CD14-positive monocyte (primary cell): ENCODE results near the gene ATXN7L1. TPM values are rescaled to one million over a fixed set of nuclear protein-coding genes. Genes with fewer than 3 reads are reported as not detected.

Experiments
- DNase-seq, 3 donors: peaks; one replicate each; pipeline ENCODE4 v3.0.0-alpha.2; 2011 to 2022
- H2AFZ ChIP-seq: 2 replicates; pipeline ENCODE4 v1.6.0; 2012; ENCODE audit warnings: mild to moderate bottlenecking, low read depth, low read length, inconsistent platforms; ENCODE audit not compliant: insufficient read depth, poor library complexity, severe bottlenecking
- H3K27ac ChIP-seq, 2 donors: 1 replicate in 1 of 2; 2 replicates in 1 of 2; pipeline ENCODE4 v1.5.1; 2012 to 2013; ENCODE audit warnings: low read length in 2 of 2, control low read depth in 1 of 2, inconsistent platforms in 1 of 2, low read depth in 1 of 2, mild to moderate bottlenecking in 1 of 2
- H3K27me3 ChIP-seq, 2 donors: one replicate each; pipeline versions ENCODE4 v1.6.0 to v1.6.1; 2011 to 2013; ENCODE audit warnings: low read length in 2 of 2; ENCODE audit not compliant: control insufficient read depth in 2 of 2, insufficient read depth in 2 of 2
- H3K36me3 ChIP-seq, 2 donors: replicated peaks in 1 of 2; 1 replicate in 1 of 2; 2 replicates in 1 of 2; pipeline versions ENCODE4 v1.5.1 to v1.6.1; 2012 to 2013; ENCODE audit warnings: low read length in 2 of 2, control low read depth in 1 of 2, inconsistent platforms in 1 of 2, mild to moderate bottlenecking in 1 of 2; ENCODE audit not compliant: insufficient read depth in 2 of 2, control insufficient read depth in 1 of 2
- H3K4me1 ChIP-seq, 2 donors: 1 replicate in 1 of 2; 2 replicates in 1 of 2; pipeline versions ENCODE4 v1.5.1 to v1.6.1; 2012 to 2013; ENCODE audit warnings: low read length in 2 of 2, control low read depth in 1 of 2, inconsistent platforms in 1 of 2, mild to moderate bottlenecking in 1 of 2, moderate library complexity in 1 of 2; ENCODE audit not compliant: insufficient read depth in 2 of 2, control insufficient read depth in 1 of 2
- H3K4me2 ChIP-seq: replicated peaks from 2 replicates; pipeline ENCODE3; 2012; ENCODE audit warnings: low read length, moderate library complexity, mild to moderate bottlenecking; ENCODE audit not compliant: poor library complexity, severe bottlenecking; ENCODE audit errors: extremely low read depth
- H3K4me3 ChIP-seq, 3 experiments: fragments of 200-600 bp in 1 of 3; sonication (generic) in 1 of 3; replicated peaks in 1 of 3; 1 replicate in 2 of 3; 2 replicates in 1 of 3; pipeline ENCODE4 v1.5.1; 2011 to 2013; ENCODE audit warnings: low read length in 3 of 3, mild to moderate bottlenecking in 3 of 3, control low read depth in 2 of 3, low read depth in 2 of 3, inconsistent platforms in 1 of 3, moderate library complexity in 1 of 3
- H3K79me2 ChIP-seq: 2 replicates; pipeline ENCODE4 v1.6.0; 2012; ENCODE audit warnings: mild to moderate bottlenecking, control low read depth, inconsistent platforms, low read length, moderate library complexity; ENCODE audit not compliant: insufficient read depth
- H3K9ac ChIP-seq: 2 replicates; pipeline ENCODE4 v1.6.0; 2017; ENCODE audit warnings: low read length, mild to moderate bottlenecking; ENCODE audit not compliant: insufficient read depth, poor library complexity, severe bottlenecking
- H3K9me3 ChIP-seq, 2 donors: replicated peaks in 1 of 2; 1 replicate in 1 of 2; 2 replicates in 1 of 2; pipeline versions ENCODE4 v1.5.1 to v1.6.1; 2012 to 2013; ENCODE audit warnings: low read length in 2 of 2, control low read depth in 1 of 2; ENCODE audit not compliant: control insufficient read depth in 1 of 2, insufficient read depth in 1 of 2
- H4K20me1 ChIP-seq: 2 replicates; pipeline ENCODE4 v1.6.0; 2012; ENCODE audit warnings: mild to moderate bottlenecking, low read length, control low read depth, moderate library complexity; ENCODE audit not compliant: insufficient read depth
- H3K27ac Mint-ChIP-seq, 7 donors: one replicate each; pipeline ENCODE4 v1.8.0; 2020; ENCODE audit warnings: mild to moderate bottlenecking in 7 of 7, mixed read lengths in 7 of 7, moderate library complexity in 6 of 7, inconsistent platforms in 2 of 7
- H3K27me3 Mint-ChIP-seq, 3 donors: one replicate each; pipeline ENCODE4 v1.8.0; 2021 to 2022; ENCODE audit warnings: low read depth in 3 of 3, mild to moderate bottlenecking in 3 of 3, mixed read lengths in 3 of 3, moderate library complexity in 3 of 3, inconsistent platforms in 1 of 3
- H3K36me3 Mint-ChIP-seq, 2 donors: one replicate each; pipeline ENCODE4 v1.8.0; 2020; ENCODE audit warnings: mixed read lengths in 2 of 2, inconsistent platforms in 1 of 2, mild to moderate bottlenecking in 1 of 2
- H3K4me1 Mint-ChIP-seq: one replicate; pipeline ENCODE4 v1.8.0; 2020; ENCODE audit warnings: mild to moderate bottlenecking, mixed read lengths
- H3K4me3 Mint-ChIP-seq, 2 donors: one replicate each; pipeline ENCODE4 v1.8.0; 2020; ENCODE audit warnings: mild to moderate bottlenecking in 2 of 2, mixed read lengths in 2 of 2, moderate library complexity in 1 of 2
- H3K9me3 Mint-ChIP-seq, 7 donors: one replicate each; pipeline ENCODE4 v1.8.0; 2020 to 2022; ENCODE audit warnings: mixed read lengths in 7 of 7, mild to moderate bottlenecking in 6 of 7, moderate library complexity in 6 of 7, inconsistent platforms in 2 of 7
- CTCF ChIP-seq: fragments of 200-600 bp; IDR thresholded peaks from one replicate; pipeline ENCODE4 v1.8.0; 2022; ENCODE audit warnings: antibody characterized with exemption, mild to moderate bottlenecking
- WGBS: methylation state at CpG from one replicate; pipeline ENCODE4 v1.1.5; 2013; ENCODE audit warnings: missing lambda C conversion rate; ENCODE audit not compliant: insufficient coverage; 5-methylcytosine and 5-hydroxymethylcytosine counted together
- intact Hi-C, 2 donors: fragments of 100-400 bp; cut with micrococcal nuclease; formaldehyde crosslinking; loops; one replicate each; pipeline versions ENCODE4 v1.15.0 to v1.15.1; 2023
- polyA plus RNA-seq, 3 donors: library from polyadenylated mRNA; depleted of rRNA in 1 of 3; unstranded in 2 of 3; stranded (reverse) in 1 of 3; fragments of 300-500 nt in 2 of 3; fragments of >200 nt in 1 of 3; fragmentation: Illumina TruSeq in 2 of 3; gene quantifications; 1 replicate in 2 of 3; 2 replicates in 1 of 3; pipeline ENCODE4 v1.2.3, GENCODE V29; 2012 to 2021

Gene ATXN7L1
- polyA plus RNA-seq, 3 donors = 4.5 to 12.2 (median 11.2) TPM

- Histone ChIP-seq H3K27me3 (no peaks in the 10 kb centered on the region), H3K9me3 (no peaks in the 10 kb centered on the region), H3K27ac (no peak overlapping the region), H3K36me3 (peaks cover 0 to 2% of the 10 kb centered on the region in 2 donors), H2AFZ (no peak overlapping the region), H4K20me1 (no peaks in the 10 kb centered on the region), H3K79me2 (no peaks in the 10 kb centered on the region), H3K4me1 (peaks cover 13 to 15% of the 10 kb centered on the region in 2 donors), H3K4me3 (no peak overlapping the region), H3K9ac (no peak overlapping the region), H3K4me2 (no peak overlapping the region)
- no peak for TF ChIP-seq CTCF
- Mint-ChIP-seq H3K4me3 (no peak overlapping the region), H3K36me3 (peaks cover 6 to 10% of the 10 kb centered on the region in 2 donors), H3K27ac (no peak overlapping the region), H3K27me3 (peaks cover 0 to 2% (median 1%) of the 10 kb centered on the region in 3 donors), H3K9me3 (peaks cover 0 to 3% (median 0%) of the 10 kb centered on the region in 7 donors), H3K4me1 (peaks cover 16% of the 10 kb centered on the region)
- intact Hi-C loops = no loop called here
- DNase-seq = no peak
- 95% methylated on average over 4 of the region's 5 CpGs for WGBS
Observed at GRCh38 chr7:105721571-105722104, 154.8 kb downstream of the ATXN7L1 start.

GRCh38 chr7:105719919-105720318 is 156.5 kb downstream of the ATXN7L1 start:
- Mint-ChIP-seq H3K4me3 (no peak overlapping the region), H3K27ac (no peak overlapping the region), H3K9me3 (no peaks in the 10 kb centered on the region), H3K4me1 (peaks cover 16% of the 10 kb centered on the region), H3K36me3 (peaks cover 0 to 3% of the 10 kb centered on the region in 2 donors), H3K27me3 (peaks cover 0 to 2% (median 1%) of the 10 kb centered on the region in 3 donors)
- DNase-seq = no peak
- Histone ChIP-seq H4K20me1 (no peaks in the 10 kb centered on the region), H3K27ac (no peak overlapping the region), H3K9ac (no peak overlapping the region), H3K4me1 (peaks cover 13 to 15% of the 10 kb centered on the region in 2 donors), H3K9me3 (no peaks in the 10 kb centered on the region), H2AFZ (no peak overlapping the region), H3K4me3 (no peak overlapping the region), H3K27me3 (no peaks in the 10 kb centered on the region), H3K36me3 (no peaks in the 10 kb centered on the region), H3K4me2 (no peak overlapping the region), H3K79me2 (no peaks in the 10 kb centered on the region)
- no peak for TF ChIP-seq CTCF
- intact Hi-C loops = no loop called here
- 89% methylated on average over 1 of the region's 4 CpGs for WGBS
